Bone marrow (tissue), 2 donors: ENCODE results near the gene RELA.
A peak's percentile ranks its signal among the peaks of the same experiment; 100 is the strongest.

Experiments used
- DNase-seq, 2 donors: peaks; one replicate each; lab custom pipeline; 2025; lab: John Stamatoyannopoulos, UW

The RELA gene

DNA sequence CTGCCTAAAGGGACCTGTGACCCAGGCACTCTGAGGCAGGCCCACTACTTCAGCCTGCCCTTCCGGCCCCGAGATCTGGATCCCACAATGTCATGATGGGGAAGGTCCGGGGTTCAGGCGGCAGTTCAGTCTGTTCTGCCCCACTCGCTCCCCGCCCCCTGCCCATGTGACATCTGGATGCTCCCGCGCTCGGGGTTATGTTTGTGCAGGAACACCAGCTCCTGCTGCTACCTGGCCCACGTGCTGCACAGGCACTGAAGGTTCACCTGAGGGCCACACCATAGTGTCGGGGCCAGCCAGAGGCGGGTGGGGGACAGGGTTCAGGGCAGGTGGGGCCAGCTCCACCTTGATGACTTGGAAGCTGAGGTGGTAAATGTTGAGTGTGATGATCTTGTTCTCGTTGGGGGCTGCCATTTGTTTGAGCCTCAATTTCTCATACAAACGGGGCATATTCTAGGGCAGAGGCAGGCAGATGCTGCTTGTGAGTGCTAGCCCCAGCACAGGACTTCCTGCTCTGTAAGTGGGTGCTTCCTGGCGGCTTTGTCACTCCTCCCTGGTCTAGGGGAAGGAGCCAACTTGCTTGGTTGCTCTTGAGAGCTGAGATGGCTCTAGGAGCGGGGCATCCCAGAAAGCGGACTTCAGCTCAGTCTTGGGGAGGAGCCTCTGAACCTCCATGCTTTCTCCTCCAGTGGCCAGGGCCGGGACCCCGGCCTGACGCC is 29.2 kb downstream of the RELA start:
- no peak for DNase-seq

DNA sequence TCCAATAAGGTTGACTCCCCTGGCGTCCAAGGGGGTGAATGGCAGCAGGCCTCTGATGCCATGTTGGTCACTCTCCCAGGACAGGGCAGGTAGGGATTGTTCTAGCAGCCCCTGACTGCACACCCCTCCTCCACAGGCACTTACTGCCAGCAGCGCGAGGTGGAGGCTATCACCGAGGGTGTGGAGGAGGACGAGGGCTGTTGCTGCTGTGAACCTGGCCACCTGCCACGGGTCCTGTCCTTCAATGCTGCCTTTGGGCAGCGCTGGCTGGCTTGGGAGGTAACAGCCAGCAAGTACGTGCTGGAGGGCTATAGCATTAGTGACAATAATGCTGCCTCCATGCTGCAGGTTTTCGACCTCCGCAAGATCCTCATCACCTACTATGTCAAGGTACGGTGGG is 32.5 kb downstream of the RELA start:
- no peak for DNase-seq

DNA sequence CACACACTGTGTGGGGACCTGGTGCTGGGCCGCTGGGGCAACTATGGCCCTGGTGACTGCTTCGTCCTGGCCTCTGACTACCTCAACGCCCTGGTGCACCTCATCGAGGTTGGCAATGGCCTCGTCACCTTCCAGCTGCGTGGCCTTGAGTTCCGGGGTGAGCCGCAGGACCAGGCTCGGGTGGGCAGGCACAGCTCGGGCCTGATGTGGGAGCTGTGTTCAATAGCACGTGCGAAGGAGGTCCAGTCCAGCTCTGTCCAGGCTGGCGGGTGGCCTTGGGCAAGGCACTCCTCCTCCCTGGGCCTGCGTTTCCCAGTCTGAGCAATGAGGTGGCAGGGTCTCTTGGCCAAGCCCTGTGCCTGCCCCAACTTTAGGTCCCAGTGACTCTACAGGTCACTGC is 33.1 kb downstream of the RELA start:
- no peak for DNase-seq

DNA sequence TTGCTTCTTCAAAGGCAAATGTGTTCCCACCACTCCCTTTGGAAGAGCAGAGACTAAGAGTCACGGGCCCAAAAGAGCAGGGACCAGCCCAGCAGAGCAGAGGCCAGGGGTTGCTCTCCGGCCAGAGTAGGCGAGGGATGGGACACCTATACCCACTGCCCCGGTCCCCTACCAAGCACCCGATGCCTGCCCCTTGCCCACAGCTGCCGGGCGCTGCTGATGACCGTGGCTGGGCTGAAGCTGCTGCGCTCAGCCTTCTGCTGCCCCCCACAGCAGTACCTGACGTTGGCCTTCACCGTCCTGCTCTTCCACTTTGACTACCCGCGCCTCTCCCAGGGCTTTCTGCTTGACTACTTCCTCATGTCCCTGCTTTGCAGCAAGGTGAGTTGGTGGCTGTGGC is 35.5 kb downstream of the RELA start:
- no peak for DNase-seq

DNA sequence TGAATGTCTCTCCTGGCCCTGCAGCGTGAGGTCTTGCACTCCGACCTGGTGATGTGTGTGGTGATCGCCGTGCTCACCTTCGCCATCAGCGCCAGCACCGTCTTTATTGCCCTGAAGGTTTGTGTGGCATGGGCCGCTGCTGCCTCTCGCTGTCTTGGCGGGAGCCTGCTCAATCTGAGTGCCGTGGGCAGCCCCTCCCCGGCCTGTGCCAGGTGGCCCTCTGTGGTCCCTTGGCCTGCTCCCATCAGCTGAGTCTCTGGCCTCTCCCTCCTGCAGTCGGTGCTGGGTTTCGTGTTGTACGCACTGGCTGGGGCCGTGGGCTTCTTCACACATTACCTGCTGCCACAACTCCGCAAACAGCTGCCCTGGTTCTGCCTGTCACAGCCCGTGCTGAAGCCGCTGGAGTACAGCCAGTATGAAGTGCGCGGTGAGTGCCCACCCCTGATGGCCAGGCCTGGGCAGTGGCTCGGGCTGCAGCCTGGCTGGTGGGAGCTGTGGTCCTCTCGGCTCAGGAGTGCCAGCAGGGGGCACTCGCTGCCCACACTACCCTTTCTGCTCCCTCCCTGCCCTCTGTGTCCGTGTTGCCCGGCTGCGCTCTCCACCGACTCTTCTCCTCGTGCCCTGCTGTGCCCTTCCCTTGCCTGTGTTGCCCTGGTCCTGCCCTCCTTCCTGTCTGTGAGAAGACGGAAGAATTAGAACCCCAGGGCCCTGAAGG is 36.9 kb downstream of the RELA start:
- peak; percentile 30 to 51 for DNase-seq

DNA sequence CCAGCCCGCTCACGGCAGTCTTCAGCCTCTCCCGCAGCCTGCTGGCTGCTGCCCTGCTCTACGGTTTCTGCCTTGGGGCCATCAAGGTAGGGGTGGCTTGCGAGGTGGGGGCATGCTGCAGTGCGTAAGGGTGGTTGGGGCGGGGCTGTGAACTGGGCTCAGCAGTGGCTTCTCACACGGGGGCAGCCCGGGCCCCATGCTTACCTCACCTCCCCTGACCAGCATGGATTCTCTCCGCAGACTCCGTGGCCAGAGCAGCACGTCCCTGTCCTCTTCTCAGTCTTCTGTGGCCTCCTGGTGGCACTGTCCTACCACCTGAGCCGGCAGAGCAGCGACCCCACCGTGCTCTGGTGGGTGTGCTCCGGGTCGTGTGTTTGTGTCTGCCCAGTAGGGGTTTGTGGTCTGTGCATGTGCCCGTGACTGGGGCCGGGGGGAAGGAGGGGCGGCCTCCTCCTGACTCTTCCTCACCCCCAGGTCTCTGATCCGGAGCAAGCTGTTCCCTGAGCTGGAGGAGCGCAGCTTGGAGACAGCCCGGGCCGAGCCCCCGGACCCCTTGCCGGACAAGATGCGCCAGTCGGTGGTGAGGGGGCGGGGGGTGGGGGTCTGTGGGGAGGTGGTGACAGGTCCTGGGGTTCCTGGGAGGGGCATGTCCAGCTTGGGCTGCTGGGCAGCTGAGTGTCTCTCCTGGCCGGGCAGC is 37.6 kb downstream of the RELA start:
- no peak for DNase-seq

DNA sequence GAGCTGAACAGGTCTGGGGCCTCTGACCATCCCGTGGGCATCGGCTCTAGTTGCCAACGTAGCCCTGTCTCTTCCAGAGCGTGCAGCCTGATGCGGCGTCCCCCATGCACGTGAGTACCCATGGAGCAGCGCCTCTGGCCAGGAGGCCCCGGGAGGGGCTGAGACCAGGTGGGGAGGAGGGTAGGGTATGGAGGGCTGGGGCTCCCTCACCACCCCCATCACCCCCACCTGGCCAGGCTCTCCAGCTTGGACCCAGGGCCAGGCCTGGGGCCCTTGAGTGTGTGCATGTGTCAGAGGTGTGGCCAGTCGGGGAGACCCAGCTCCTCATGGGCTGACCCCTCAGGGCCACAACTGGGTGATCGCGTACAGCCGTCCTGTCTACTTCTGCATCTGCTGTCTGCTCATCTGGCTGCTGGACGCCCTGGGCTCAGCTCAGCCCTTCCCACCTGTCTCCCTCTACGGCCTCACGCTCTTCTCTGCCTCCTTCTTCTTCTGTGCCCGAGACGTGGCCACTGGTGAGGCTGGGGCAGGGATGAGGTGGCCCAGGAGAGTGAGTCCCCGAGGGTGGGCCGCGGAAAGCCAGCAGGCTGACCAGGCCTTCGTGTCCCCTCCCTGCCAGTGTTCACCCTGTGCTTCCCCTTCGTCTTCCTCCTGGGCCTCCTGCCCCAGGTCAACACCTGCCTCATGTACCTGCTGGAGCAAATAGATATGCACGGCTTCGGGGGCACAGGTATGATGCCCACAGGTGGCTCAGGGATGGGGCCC is 38.7 kb downstream of the RELA start:
- DNase-seq: no peak

DNA sequence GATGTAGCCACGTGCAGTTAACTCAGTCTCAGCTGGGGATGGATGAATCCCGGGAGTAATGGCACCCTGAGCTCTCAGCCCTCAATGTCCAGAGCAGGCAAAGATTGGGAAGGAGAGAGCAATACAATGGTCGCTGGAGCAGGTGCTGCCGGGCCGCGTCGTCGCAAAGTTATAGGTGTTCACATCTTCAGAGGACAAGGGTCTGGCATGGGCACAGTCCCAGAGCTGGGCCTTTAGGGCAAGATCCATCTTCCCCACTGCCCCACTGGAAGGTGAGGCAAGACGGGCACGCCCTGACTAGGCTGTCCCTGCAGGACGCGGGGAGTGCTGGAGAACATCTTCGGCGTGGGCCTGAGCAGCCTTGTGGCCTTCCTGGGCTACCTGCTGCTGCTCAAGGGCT is 39.5 kb downstream of the RELA start:
- DNase-seq: no peak

DNA sequence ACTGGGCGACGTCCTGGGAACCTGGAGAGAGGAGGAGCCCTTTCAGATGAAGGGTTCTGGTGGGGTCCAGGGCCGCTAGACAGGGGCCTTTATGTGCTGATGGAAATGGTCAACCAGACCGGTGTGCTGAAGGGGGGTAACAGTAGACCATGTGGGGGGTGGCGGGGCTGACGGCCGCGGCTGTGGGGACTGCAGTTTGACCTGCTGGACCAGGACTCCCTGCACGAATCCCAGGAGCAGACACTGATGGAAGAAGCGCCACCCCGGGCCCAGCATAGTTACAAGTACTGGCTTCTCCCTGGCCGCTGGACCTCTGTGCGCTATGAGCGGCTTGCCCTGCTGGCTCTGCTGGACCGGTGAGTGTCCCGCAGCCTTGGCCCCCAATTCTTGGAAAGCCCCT is 40.7 kb downstream of the RELA start:
- no peak for DNase-seq

DNA sequence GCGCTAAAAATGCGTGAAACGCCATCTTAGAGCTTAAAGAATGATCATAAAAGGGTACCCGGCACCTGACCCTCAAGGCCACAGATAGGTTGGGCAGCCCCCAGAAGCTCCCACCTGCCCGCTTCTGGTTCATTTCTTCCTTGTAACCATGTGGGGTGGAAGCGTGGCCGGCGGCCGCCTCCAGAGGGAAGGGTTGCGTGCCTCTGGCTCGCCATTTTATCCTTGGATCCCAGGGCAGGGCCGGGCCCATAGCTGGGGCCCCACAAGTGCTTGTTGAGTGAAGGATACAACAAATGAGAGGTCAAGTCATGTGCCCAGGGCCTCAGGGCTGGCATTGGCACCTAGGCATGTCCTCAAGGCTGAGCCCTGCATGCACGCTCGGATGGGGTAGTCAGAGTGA is 41.3 kb downstream of the RELA start:
- no peak for DNase-seq

DNA sequence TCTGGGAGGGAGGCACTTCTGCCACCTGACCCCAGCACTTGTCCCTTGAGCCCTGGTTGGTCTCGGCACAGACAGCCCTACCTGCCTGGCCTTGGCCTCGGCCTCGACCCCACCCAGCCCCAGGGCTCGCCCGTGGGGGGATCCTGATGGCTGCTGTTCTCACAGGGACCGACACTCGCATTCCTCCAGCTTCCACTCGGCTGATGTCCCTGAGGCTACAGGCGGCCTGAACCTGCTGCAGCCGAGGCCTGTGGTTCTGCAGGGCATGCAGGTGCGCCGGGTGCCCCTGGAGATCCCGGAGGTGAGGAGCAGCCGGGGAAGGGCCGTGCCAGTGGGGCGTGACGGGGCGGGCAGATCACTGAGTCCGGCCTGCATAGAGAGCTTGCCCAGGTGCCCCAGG is 42.0 kb downstream of the RELA start:
- DNase-seq: no peak

DNA sequence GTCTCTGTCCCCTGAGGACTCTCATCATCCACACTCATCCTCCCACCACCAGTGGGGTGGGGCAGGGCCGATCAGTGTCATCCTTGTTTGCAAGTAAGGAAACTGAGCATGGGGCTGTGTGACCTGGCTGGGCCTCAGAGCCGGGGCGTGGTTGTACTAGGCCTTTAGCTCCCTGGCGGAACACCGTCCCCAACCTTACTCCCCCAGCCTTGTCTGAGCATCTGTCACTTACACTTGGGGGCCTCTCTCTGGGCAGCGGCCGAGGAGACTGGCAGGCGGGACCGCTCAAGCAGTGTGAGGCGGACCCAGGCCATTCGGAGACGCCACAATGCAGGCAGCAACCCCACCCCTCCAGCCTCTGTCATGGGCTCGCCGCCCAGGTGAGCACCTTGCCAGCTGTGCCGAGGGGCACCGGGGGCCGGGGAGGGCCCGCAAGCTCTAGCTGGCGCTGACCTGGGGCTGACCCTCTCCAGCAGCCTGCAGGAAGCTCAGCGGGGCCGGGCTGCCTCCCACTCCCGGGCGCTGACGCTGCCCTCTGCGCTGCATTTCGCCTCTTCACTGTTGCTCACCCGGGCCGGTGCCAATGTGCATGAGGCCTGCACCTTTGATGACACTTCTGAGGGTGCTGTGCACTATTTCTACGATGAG is 43.3 kb downstream of the RELA start:
- no peak for DNase-seq

DNA sequence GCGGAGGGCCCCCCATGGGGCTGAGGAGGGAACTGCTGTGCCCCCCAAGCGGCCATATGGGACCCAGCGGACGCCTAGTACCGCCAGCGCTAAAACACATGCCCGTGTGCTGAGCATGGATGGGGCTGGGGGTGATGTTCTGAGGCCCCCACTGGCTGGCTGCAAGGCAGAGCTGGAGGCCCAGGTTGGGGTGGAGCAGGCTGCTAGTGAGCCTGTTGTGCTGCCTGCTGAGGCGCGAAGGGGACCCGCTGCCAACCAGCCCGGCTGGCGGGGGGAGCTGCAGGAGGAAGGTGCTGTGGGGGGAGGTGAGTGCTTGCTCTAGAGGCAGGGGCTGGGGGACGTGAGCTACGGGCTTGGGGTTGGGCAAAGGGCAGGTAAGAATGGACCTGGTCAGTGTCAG is 44.0 kb downstream of the RELA start:
- no peak for DNase-seq

DNA sequence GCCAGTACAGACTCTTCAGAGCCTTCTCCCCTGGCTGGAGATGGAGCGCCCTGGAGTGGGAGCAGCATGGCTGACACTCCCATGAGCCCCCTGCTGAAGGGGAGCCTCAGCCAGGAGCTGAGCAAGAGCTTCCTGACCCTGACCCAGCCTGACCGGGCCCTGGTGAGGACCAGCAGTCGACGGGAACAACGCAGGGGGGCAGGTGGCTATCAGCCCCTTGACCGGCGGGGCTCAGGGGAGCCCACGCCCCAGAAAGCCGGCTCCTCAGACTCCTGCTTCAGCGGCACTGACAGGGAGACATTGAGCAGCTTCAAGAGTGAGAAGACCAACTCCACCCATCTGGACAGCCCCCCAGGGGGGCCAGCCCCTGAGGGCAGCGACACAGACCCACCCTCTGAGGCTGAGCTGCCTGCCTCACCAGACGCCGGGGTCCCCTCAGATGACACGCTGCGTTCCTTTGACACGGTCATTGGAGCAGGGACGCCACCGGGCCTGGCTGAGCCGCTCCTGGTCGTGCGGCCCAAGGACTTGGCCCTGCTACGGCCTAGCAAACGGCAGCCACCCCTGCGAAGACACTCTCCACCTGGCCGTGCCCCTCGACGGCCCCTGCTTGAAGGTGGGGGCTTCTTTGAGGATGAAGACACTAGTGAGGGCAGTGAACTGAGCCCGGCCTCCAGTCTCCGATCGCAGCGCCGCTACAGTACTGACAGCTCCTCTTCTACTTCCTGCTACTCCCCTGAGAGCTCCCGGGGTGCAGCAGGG is 44.5 kb downstream of the RELA start:
- no peak for DNase-seq

DNA sequence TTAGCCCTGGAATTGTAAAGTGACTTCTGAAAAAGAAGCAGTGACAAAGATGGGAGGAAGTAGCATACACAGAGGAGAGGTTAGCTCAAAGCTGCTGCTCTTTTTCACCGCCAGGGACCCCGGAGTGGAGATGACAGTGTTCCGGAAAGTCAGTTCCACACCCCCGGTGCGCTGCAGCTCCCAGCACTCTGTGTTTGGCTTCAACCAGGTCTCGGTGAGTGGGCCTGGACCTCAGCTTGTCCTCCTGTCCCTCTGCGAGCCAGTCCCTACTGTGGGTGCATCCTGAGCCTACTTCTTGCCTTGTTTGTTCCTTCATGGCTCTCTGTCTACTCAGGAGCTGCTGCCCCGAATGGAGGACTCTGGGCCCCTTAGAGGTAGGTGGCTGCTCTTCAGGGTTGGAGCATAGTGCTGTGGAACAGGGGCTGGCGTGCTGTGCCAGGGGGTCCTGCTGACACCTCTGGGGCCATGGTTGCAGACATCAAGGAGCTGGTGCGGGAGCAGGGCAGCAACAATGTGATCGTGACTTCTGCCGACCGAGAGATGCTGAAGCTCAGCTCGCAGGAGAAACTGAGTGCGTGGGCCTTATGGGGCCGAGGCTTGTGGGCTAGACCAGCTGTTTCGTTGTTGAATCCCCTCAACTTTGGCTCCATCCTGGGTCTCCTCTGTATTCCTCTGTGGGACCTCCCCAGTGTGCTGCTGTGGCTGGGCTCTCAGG is 45.4 kb downstream of the RELA start:
- no peak for DNase-seq

DNA sequence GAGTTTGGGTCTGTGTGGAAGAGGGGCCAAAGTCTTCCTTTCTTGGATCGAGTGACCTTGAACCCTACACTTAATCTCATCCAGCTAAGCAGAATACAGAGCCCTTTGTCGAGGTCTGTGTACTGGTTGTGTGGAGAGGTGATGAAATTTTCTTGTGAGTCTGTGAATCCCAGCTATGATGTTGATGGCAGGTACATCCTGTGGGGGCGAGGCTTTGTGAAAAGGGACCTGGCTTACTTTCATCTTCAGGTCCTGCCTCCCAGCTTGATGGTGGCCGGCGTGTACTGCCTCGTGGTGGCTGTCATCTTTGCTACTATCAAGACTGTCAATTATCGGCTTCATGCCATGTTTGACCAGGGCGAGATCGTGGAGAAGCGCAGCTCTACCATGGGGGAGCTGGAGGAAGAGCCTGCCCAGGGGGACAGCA is 46.1 kb downstream of the RELA start:
- no peak for DNase-seq

DNA sequence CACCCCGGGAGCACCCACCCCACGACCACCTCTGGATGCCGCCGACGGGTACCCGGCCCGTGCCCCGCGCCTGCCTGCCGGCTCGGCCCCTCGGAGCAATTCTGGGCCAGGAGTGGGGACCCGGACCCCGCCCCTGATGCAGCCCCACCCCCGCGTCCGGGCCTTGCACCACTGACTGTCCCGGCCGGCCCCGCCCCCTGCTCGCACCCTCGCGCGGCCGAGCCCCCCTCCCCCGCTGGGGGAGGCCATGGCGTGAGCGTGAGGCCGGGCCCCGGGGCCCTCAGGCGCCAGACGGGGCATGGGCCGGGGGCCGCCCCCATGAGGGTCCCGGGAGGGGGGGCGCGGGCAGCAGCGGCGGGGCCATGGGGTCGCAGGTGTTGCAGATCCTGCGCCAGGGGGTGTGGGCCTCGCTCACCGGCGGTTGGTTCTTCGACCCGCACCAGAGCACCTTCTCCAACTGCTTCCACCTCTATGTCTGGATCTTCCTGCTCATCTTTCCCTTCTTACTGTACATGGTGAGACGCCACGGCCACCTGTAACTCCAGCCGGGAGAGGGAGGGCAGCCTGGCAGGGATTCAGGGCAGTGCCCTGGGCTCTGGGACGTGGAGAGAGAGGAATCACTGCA is 46.7 kb downstream of the RELA start:
- no peak for DNase-seq

DNA sequence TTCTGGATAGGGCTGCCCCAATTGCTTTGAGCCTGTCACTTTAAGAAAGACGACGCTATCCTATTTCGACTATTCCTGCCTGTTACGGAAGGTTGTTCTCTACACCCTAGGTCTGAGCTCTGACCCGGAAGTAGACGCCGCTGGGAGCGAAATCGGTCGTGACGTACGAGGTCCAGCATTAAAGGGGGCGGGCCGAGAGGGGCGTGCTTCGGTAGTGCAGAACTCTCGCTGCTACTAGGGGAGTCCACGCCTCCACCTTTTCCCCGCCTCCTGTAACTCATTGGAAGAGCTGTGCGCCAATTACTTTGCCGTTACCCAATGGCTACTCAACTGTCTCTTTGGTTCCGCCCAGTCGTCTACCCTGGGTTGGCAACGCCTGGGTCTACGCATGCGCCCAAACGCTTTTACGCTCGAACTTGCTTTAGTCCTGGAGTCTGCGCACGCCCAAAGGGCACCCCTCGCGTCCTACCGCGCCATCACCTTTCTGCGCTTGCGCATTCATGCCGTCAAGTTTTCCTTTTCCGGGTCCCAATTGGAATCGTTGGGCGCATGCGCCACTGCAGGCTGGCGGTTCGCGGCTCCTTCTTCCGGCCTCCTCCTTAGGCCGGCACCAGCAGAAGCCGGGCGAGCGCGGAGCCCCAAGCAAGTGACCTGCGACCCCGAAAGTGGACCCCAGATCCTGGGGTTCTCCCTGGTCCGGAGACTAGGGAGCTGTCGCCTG is 47.3 kb downstream of the RELA start, which contains the start of gene PCNX3:
PCNX3 (plus strand) TSS at position 548 of the 721 bp plus-strand sequence. CDS start 536 bp downstream, outside the sequence.
- peak; percentile 100 for DNase-seq
